H1 (cell line): ENCODE results near the gene SLC30A5. TPM values are rescaled to one million over a fixed set of nuclear protein-coding genes. Genes with fewer than 3 reads are reported as not detected.

ENCODE experiments used
- CTCF ChIA-PET: fragments of 300-600 bp; sonication (Branson Sonifier 250); formaldehyde crosslinking; loops from one replicate; lab custom pipeline; 2021; ENCODE audit not compliant: partially characterized antibody; lab: Charles Lee
- POLR2A ChIA-PET: fragments of 300-600 bp; sonication (Branson Sonifier 250); formaldehyde crosslinking; loops from one replicate; lab custom pipeline; 2021; ENCODE audit warnings: inconsistent platforms; ENCODE audit not compliant: partially characterized antibody; lab: Charles Lee
- DNase-seq, 2 experiments: peaks; one replicate each; pipeline versions ENCODE4 v3.0.0 to v3.0.0-alpha.2; 2010 to 2022; ENCODE audit warnings: low spot score in 2 of 2, low read depth in 1 of 2, mixed read lengths in 1 of 2
- FAIRE-seq: peaks from 2 replicates; lab custom pipeline; 2011; peaks lifted over from hg19 to GRCh38; lab: Jason Lieb, UNC
- H2AFZ ChIP-seq: 2 replicates; pipeline ENCODE4 v1.8.1; 2012; ENCODE audit warnings: low read length, inconsistent platforms
- H2AK5ac ChIP-seq: 2 replicates; pipeline ENCODE4 v1.6.1; 2013; ENCODE audit warnings: low read depth, low read length
- H2BK120ac ChIP-seq: replicated peaks from 2 replicates; pipeline ENCODE3; 2013; ENCODE audit warnings: low read depth, low read length, inconsistent platforms
- H2BK12ac ChIP-seq: 2 replicates; pipeline ENCODE4 v1.6.1; 2013; ENCODE audit warnings: low read depth, low read length
- H2BK15ac ChIP-seq: 2 replicates; pipeline ENCODE4 v1.6.1; 2013; ENCODE audit warnings: low read length
- H2BK20ac ChIP-seq: 2 replicates; pipeline ENCODE4 v1.6.1; 2013; ENCODE audit warnings: low read length
- H2BK5ac ChIP-seq: 2 replicates; pipeline ENCODE4 v1.6.1; 2013; ENCODE audit warnings: low read depth, low read length
- H3K14ac ChIP-seq: 2 replicates; pipeline ENCODE4 v1.6.1; 2013; ENCODE audit warnings: inconsistent platforms; ENCODE audit not compliant: insufficient read length
- H3K18ac ChIP-seq: 2 replicates; pipeline ENCODE4 v1.6.1; 2013; ENCODE audit warnings: low read length; ENCODE audit errors: extremely low read depth
- H3K23ac ChIP-seq: 2 replicates; pipeline ENCODE4 v1.6.1; 2013; ENCODE audit warnings: inconsistent platforms; ENCODE audit not compliant: insufficient read length
- H3K23me2 ChIP-seq: 2 replicates; pipeline ENCODE4 v1.6.1; 2013; ENCODE audit warnings: low read depth, low read length
- H3K27ac ChIP-seq: 2 replicates; pipeline ENCODE4 v1.6.1; 2011; ENCODE audit warnings: low read depth, low read length, inconsistent platforms
- H3K27me3 ChIP-seq, 4 experiments: replicated peaks in 1 of 4; 1 replicate in 1 of 4; 2 replicates in 3 of 4; pipeline versions ENCODE4 v1.6.1 to v1.8.1; 2011 to 2013; ENCODE audit warnings: low read length in 3 of 4, mild to moderate bottlenecking in 3 of 4, inconsistent platforms in 2 of 4, mixed read lengths in 2 of 4, moderate library complexity in 1 of 4; ENCODE audit not compliant: control insufficient read depth in 3 of 4, insufficient read depth in 3 of 4; ENCODE audit errors: extremely low read depth in 1 of 4
- H3K36me3 ChIP-seq, 4 experiments: 2 replicates each; pipeline versions ENCODE4 v1.6.1 to v1.8.1; 2011 to 2013; ENCODE audit warnings: mild to moderate bottlenecking in 4 of 4, low read length in 3 of 4, moderate library complexity in 2 of 4, control low read depth in 1 of 4, inconsistent platforms in 1 of 4; ENCODE audit not compliant: insufficient read depth in 4 of 4, control insufficient read depth in 2 of 4
- H3K4ac ChIP-seq: replicated peaks from 2 replicates; pipeline ENCODE3; 2013; ENCODE audit warnings: low read length, low read depth, mixed read lengths, inconsistent platforms; ENCODE audit not compliant: insufficient read length
- H3K4me1 ChIP-seq, 4 experiments: replicated peaks in 1 of 4; 1 replicate in 1 of 4; 2 replicates in 3 of 4; pipeline versions ENCODE4 v1.6.1 to v1.8.1; 2011 to 2013; ENCODE audit warnings: low read length in 3 of 4, inconsistent platforms in 2 of 4, mixed read lengths in 1 of 4; ENCODE audit not compliant: insufficient read depth in 4 of 4, control insufficient read depth in 3 of 4
- H3K4me2 ChIP-seq, 2 experiments: 2 replicates each; pipeline versions ENCODE4 v1.6.1 to v1.8.1; 2011 to 2013; ENCODE audit warnings: low read depth in 2 of 2, low read length in 2 of 2, control low read depth in 1 of 2, inconsistent platforms in 1 of 2, mild to moderate bottlenecking in 1 of 2; ENCODE audit not compliant: insufficient read depth in 1 of 2
- H3K4me3 ChIP-seq, 4 experiments: fragments of 200-600, 300-600 bp in 1 of 4; sonication (generic), shearing (Covaris generic), sonication (Bioruptor Twin) in 1 of 4; 2 replicates each; pipeline versions ENCODE4 v1.5.1 to v1.8.1; 2011 to 2016; ENCODE audit warnings: low read length in 4 of 4, low read depth in 3 of 4, control low read depth in 2 of 4, inconsistent platforms in 2 of 4, mild to moderate bottlenecking in 2 of 4, mixed read lengths in 1 of 4, moderate library complexity in 1 of 4; ENCODE audit not compliant: insufficient read depth in 2 of 4; ENCODE audit errors: extremely low read depth in 1 of 4
- H3K56ac ChIP-seq: replicated peaks from 2 replicates; pipeline ENCODE3; 2013; ENCODE audit warnings: low read depth, mild to moderate bottlenecking, mixed read lengths, low read length, inconsistent platforms; ENCODE audit not compliant: insufficient read length
- H3K79me1 ChIP-seq: 2 replicates; pipeline ENCODE4 v1.6.1; 2013; ENCODE audit warnings: low read depth, low read length, control low read depth
- H3K79me2 ChIP-seq, 2 experiments: 2 replicates each; pipeline versions ENCODE4 v1.6.1 to v1.8.1; 2012 to 2013; ENCODE audit warnings: low read length in 2 of 2, mild to moderate bottlenecking in 2 of 2, inconsistent platforms in 1 of 2; ENCODE audit not compliant: insufficient read depth in 2 of 2, control insufficient read depth in 1 of 2
- H3K9ac ChIP-seq, 4 experiments: replicated peaks in 1 of 4; 1 replicate in 1 of 4; 2 replicates in 3 of 4; pipeline versions ENCODE4 v1.6.1 to v1.8.1; 2011 to 2013; ENCODE audit warnings: low read depth in 3 of 4, low read length in 3 of 4, control low read depth in 2 of 4, mild to moderate bottlenecking in 2 of 4, moderate library complexity in 2 of 4, inconsistent platforms in 1 of 4; ENCODE audit errors: extremely low read depth in 1 of 4
- H3K9me3 ChIP-seq, 2 experiments: 2 replicates each; pipeline versions ENCODE4 v1.6.1 to v1.8.1; 2012 to 2013; ENCODE audit warnings: mild to moderate bottlenecking in 2 of 2, moderate library complexity in 2 of 2, control low read depth in 1 of 2, inconsistent platforms in 1 of 2, low read depth in 1 of 2, low read length in 1 of 2, mixed read lengths in 1 of 2; ENCODE audit not compliant: insufficient read depth in 2 of 2
- H4K20me1 ChIP-seq, 2 experiments: replicated peaks in 1 of 2; 2 replicates each; pipeline versions ENCODE3 to v1.8.1; 2011 to 2013; ENCODE audit warnings: inconsistent platforms in 2 of 2, low read length in 2 of 2, mild to moderate bottlenecking in 1 of 2; ENCODE audit not compliant: insufficient read depth in 2 of 2, control insufficient read depth in 1 of 2
- H4K5ac ChIP-seq: 2 replicates; pipeline ENCODE4 v1.6.1; 2013; ENCODE audit warnings: low read length, low read depth, mixed read lengths, inconsistent platforms; ENCODE audit not compliant: insufficient read length
- H4K8ac ChIP-seq: 2 replicates; pipeline ENCODE4 v1.8.0; 2013; ENCODE audit warnings: mild to moderate bottlenecking, moderate library complexity, low read length, inconsistent platforms; ENCODE audit not compliant: insufficient read depth; ENCODE audit errors: extremely low read depth
- H4K91ac ChIP-seq: replicated peaks from 2 replicates; pipeline ENCODE3; 2013; ENCODE audit warnings: low read length, mixed read lengths, inconsistent platforms; ENCODE audit not compliant: insufficient read length
- WGBS, 2 experiments: shearing (Covaris generic) in 1 of 2; methylation state at CpG; one replicate each; pipeline versions ENCODE4 v1.1.6 to v1.1.7; 2013 to 2015; ENCODE audit warnings: low lambda C conversion rate in 2 of 2, mixed read lengths in 2 of 2, inconsistent platforms in 1 of 2, low coverage in 1 of 2, missing lambda C conversion rate in 1 of 2; ENCODE audit not compliant: insufficient replicate concordance in 2 of 2, insufficient coverage in 1 of 2, insufficient read length in 1 of 2; ENCODE audit errors: extremely low coverage in 1 of 2, missing lambda C conversion rate in 1 of 2; 5-methylcytosine and 5-hydroxymethylcytosine counted together
- polyA plus RNA-seq, 7 experiments: library from polyadenylated mRNA; depleted of rRNA in 3 of 7; stranded (reverse) in 5 of 7; unstranded in 2 of 7; fragments of >200 nt in 5 of 7; fragments of 200-250 nt in 2 of 7; gene quantifications; 1 replicate in 5 of 7; 2 replicates in 1 of 7; 4 replicates in 1 of 7; pipeline versions ENCODE4 v1.2.1 to v1.2.3, GENCODE V29; 2011 to 2013; ENCODE audit warnings: missing spikeins in 2 of 7, mixed read lengths in 2 of 7
- total RNA-seq: library from RNA; stranded (reverse); fragmentation: NEBNext Ultra II Directional; extraction: Animal tissue kit (Norgen Biotek cat#: 25700); gene quantifications from 2 replicates; pipeline ENCODE4 v1.2.1, GENCODE V29; 2021

The SLC30A5 gene
- total and polyA plus RNA-seq, 2 of the 8 experiments (the other 6 are each of a cell fraction or from before 2014, with no cell fraction given): 31.0 to 43.5 TPM

- H3K4me1 ChIP-seq: peaks cover 0 to 7% (median 4%) of the 10 kb centered on the region in 4 experiments; a peak in 5 of 7 replicates
- ChIA-PET CTCF (interaction anchor here (0.5 to 1.8 kb wide), 4 partner anchors 8 to 79 kb away, joined by 3 to 5 read pairs (median 4); no protein-coding TSS in a partner anchor), POLR2A (interaction anchor here (1.2 to 8.1 kb wide), 8 partner anchors 9 to 74 kb away, joined by 3 to 128 read pairs (median 10); partner anchors contain the start of genes CDK7, CENPH and SLC30A5)
- H3K27me3 ChIP-seq: no peaks in the 10 kb centered on the region
- peak overlapping the region; percentile 74 to 95 (median 88) for H3K4me3 ChIP-seq
- H3K23me2 ChIP-seq: peaks cover 4% of the 10 kb centered on the region; the same call in 1 of the 2 replicates
- WGBS, 2 experiments: 39% methylated on average over 8 of the region's 8 CpGs; no CpG with 5 or more reads in 1 of the 2 experiments
- H3K79me1 ChIP-seq: no peaks in the 10 kb centered on the region; the same call in 1 of the 2 replicates
- H2BK120ac ChIP-seq: no peak overlapping the region
- H3K9me3 ChIP-seq: no peaks in the 10 kb centered on the region
- no peak overlapping the region for H2BK20ac ChIP-seq
- no peak overlapping the region for H3K56ac ChIP-seq
- peaks cover 28 to 48% (median 41%) of the 10 kb centered on the region in 4 experiments for H3K36me3 ChIP-seq
- H2BK15ac ChIP-seq: no peak overlapping the region
- H2BK12ac ChIP-seq: 0 out of 2 replicates have a peak overlapping the region, but pooled peaks have one; percentile 4
- no peak overlapping the region for H2AFZ ChIP-seq
- no peak overlapping the region for H3K14ac ChIP-seq
- FAIRE-seq (no peak), DNase-seq (no peak)
- no peak overlapping the region for H3K23ac ChIP-seq
- peak overlapping the region; percentile 55 to 96 (median 95) for H3K9ac ChIP-seq
- no peak overlapping the region for H4K8ac ChIP-seq
- H3K79me2 ChIP-seq: peaks cover 8 to 35% of the 10 kb centered on the region in 2 experiments
- H3K18ac ChIP-seq: no peak overlapping the region
- H4K5ac ChIP-seq: peak overlapping the region; percentile 57
- peak overlapping the region; percentile 95 for H3K27ac ChIP-seq
- H4K20me1 ChIP-seq: peaks cover under 1 to 1% of the 10 kb centered on the region in 2 experiments
- H4K91ac ChIP-seq: no peak overlapping the region
- no peak overlapping the region for H3K4ac ChIP-seq
- H2AK5ac ChIP-seq: no peak overlapping the region
- H3K4me2 ChIP-seq: peak overlapping the region; percentile 83 to 92
- no peak overlapping the region; the same call in 1 of the 2 replicates for H2BK5ac ChIP-seq
Observed at GRCh38 chr5:69167929-69168328, 74.1 kb downstream of the SLC30A5 start.
